K562 (cell line): ENCODE results near the gene DHPS. TPM values are rescaled to one million over a fixed set of nuclear protein-coding genes. Genes with fewer than 3 reads are reported as not detected.

Experiments
- BHLHE40 ChIP-seq: IDR thresholded peaks from 2 replicates; pipeline ENCODE4 v1.6.1; 2011; ENCODE audit warnings: low read length, improper control_type of control experiment
- FOXA1 ChIP-seq: fragments of 450-650 bp; IDR thresholded peaks from 2 replicates; pipeline ENCODE4 v1.6.1; 2016; ENCODE audit warnings: mild to moderate bottlenecking, borderline replicate concordance
- HIVEP1 ChIP-seq: fragments of 250-450 bp; sonication (Bioruptor Pico); IDR thresholded peaks from 2 replicates; pipeline ENCODE4 v1.4.0; 2020; ENCODE audit warnings: mild to moderate bottlenecking
- KDM2B ChIP-seq: fragments of 250-450 bp; sonication (Bioruptor Pico); IDR thresholded peaks from 2 replicates; pipeline ENCODE4 v1.8.0; 2021; ENCODE audit warnings: mild to moderate bottlenecking, moderate library complexity
- SRF ChIP-seq, 2 experiments: fragments of 250-450, 450-650 bp in 1 of 2; sonication (Bioruptor Pico) in 1 of 2; sonication (generic) in 1 of 2; formaldehyde crosslinking; IDR thresholded peaks; 2 replicates each; pipeline versions ENCODE4 v1.5.0 to v1.5.1; 2020 to 2022; ENCODE audit warnings: mild to moderate bottlenecking in 1 of 2, missing genetic modification reagents in 1 of 2
- TAF15 ChIP-seq: fragments of 200-400 bp; formaldehyde crosslinking; IDR thresholded peaks from 2 replicates; pipeline ENCODE4 v1.6.1; 2017; ENCODE audit warnings: mild to moderate bottlenecking, low read depth, low read length, moderate library complexity
- ZNF212 ChIP-seq: fragments of 450-650 bp; formaldehyde crosslinking; IDR thresholded peaks from 2 replicates; pipeline ENCODE4 v1.4.0; 2020; ENCODE audit warnings: mild to moderate bottlenecking
- polyA plus RNA-seq, 8 experiments: library from polyadenylated mRNA; depleted of rRNA in 4 of 8; stranded (reverse) in 5 of 8; unstranded in 3 of 8; fragments of >200 nt; fragmentation: Nextera tagmentation in 2 of 8; fragmentation: Illumina TruSeq in 1 of 8; extraction: Ambion mirVana in 2 of 8; extraction: Trizol in 1 of 8; gene quantifications; 2 replicates each; pipeline versions ENCODE4 v1.2.1 to v1.2.3, GENCODE V29; 2011 to 2014; ENCODE audit warnings: inconsistent platforms in 1 of 8, missing spikeins in 1 of 8
- total RNA-seq, 7 experiments: library from RNA; depleted of rRNA in 6 of 7; stranded (reverse); fragments of >200 nt in 6 of 7; fragmentation: Illumina TruSeq in 2 of 7; extraction: Trizol in 2 of 7; gene quantifications; 2 replicates each; pipeline versions ENCODE4 v1.2.1 to v1.2.3, GENCODE V29; 2011 to 2021; ENCODE audit warnings: low replicate concordance in 1 of 7
- TF ChIP-seq, protein P1 (sequence below): fragments of 200-600 bp; sonication (generic); IDR thresholded peaks from one replicate; pipeline ENCODE4 v1.6.1; 2012; ENCODE audit warnings: mild to moderate bottlenecking, low read depth, low read length, inconsistent platforms
- TF ChIP-seq, protein P2 (sequence below): fragments of 450-650 bp; IDR thresholded peaks from 2 replicates; pipeline ENCODE4 v1.7.1; 2018; ENCODE audit warnings: mild to moderate bottlenecking, low read depth; ENCODE audit not compliant: partially characterized antibody

DHPS gene
- total and polyA plus RNA-seq, 9 of the 15 experiments (the other 6 are each of a cell fraction or from before 2014, with no cell fraction given) = 47.1 to 110 (median 79.9) TPM

- TF ChIP-seq BHLHE40 = peak; percentile 85; the same call in 1 of the 2 replicates
- TF ChIP-seq FOXA1 = no peak
- no peak for TF ChIP-seq TAF15
- TF ChIP-seq ZNF212 (CRISPR knock-in tag) = no peak
- TF ChIP-seq, protein P1, sequence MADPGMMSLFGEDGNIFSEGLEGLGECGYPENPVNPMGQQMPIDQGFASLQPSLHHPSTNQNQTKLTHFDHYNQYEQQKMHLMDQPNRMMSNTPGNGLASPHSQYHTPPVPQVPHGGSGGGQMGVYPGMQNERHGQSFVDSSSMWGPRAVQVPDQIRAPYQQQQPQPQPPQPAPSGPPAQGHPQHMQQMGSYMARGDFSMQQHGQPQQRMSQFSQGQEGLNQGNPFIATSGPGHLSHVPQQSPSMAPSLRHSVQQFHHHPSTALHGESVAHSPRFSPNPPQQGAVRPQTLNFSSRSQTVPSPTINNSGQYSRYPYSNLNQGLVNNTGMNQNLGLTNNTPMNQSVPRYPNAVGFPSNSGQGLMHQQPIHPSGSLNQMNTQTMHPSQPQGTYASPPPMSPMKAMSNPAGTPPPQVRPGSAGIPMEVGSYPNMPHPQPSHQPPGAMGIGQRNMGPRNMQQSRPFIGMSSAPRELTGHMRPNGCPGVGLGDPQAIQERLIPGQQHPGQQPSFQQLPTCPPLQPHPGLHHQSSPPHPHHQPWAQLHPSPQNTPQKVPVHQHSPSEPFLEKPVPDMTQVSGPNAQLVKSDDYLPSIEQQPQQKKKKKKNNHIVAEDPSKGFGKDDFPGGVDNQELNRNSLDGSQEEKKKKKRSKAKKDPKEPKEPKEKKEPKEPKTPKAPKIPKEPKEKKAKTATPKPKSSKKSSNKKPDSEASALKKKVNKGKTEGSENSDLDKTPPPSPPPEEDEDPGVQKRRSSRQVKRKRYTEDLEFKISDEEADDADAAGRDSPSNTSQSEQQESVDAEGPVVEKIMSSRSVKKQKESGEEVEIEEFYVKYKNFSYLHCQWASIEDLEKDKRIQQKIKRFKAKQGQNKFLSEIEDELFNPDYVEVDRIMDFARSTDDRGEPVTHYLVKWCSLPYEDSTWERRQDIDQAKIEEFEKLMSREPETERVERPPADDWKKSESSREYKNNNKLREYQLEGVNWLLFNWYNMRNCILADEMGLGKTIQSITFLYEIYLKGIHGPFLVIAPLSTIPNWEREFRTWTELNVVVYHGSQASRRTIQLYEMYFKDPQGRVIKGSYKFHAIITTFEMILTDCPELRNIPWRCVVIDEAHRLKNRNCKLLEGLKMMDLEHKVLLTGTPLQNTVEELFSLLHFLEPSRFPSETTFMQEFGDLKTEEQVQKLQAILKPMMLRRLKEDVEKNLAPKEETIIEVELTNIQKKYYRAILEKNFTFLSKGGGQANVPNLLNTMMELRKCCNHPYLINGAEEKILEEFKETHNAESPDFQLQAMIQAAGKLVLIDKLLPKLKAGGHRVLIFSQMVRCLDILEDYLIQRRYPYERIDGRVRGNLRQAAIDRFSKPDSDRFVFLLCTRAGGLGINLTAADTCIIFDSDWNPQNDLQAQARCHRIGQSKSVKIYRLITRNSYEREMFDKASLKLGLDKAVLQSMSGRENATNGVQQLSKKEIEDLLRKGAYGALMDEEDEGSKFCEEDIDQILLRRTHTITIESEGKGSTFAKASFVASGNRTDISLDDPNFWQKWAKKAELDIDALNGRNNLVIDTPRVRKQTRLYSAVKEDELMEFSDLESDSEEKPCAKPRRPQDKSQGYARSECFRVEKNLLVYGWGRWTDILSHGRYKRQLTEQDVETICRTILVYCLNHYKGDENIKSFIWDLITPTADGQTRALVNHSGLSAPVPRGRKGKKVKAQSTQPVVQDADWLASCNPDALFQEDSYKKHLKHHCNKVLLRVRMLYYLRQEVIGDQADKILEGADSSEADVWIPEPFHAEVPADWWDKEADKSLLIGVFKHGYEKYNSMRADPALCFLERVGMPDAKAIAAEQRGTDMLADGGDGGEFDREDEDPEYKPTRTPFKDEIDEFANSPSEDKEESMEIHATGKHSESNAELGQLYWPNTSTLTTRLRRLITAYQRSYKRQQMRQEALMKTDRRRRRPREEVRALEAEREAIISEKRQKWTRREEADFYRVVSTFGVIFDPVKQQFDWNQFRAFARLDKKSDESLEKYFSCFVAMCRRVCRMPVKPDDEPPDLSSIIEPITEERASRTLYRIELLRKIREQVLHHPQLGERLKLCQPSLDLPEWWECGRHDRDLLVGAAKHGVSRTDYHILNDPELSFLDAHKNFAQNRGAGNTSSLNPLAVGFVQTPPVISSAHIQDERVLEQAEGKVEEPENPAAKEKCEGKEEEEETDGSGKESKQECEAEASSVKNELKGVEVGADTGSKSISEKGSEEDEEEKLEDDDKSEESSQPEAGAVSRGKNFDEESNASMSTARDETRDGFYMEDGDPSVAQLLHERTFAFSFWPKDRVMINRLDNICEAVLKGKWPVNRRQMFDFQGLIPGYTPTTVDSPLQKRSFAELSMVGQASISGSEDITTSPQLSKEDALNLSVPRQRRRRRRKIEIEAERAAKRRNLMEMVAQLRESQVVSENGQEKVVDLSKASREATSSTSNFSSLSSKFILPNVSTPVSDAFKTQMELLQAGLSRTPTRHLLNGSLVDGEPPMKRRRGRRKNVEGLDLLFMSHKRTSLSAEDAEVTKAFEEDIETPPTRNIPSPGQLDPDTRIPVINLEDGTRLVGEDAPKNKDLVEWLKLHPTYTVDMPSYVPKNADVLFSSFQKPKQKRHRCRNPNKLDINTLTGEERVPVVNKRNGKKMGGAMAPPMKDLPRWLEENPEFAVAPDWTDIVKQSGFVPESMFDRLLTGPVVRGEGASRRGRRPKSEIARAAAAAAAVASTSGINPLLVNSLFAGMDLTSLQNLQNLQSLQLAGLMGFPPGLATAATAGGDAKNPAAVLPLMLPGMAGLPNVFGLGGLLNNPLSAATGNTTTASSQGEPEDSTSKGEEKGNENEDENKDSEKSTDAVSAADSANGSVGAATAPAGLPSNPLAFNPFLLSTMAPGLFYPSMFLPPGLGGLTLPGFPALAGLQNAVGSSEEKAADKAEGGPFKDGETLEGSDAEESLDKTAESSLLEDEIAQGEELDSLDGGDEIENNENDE = no peak
- TF ChIP-seq HIVEP1 (CRISPR knock-in tag) = no peak
- TF ChIP-seq, protein P2, sequence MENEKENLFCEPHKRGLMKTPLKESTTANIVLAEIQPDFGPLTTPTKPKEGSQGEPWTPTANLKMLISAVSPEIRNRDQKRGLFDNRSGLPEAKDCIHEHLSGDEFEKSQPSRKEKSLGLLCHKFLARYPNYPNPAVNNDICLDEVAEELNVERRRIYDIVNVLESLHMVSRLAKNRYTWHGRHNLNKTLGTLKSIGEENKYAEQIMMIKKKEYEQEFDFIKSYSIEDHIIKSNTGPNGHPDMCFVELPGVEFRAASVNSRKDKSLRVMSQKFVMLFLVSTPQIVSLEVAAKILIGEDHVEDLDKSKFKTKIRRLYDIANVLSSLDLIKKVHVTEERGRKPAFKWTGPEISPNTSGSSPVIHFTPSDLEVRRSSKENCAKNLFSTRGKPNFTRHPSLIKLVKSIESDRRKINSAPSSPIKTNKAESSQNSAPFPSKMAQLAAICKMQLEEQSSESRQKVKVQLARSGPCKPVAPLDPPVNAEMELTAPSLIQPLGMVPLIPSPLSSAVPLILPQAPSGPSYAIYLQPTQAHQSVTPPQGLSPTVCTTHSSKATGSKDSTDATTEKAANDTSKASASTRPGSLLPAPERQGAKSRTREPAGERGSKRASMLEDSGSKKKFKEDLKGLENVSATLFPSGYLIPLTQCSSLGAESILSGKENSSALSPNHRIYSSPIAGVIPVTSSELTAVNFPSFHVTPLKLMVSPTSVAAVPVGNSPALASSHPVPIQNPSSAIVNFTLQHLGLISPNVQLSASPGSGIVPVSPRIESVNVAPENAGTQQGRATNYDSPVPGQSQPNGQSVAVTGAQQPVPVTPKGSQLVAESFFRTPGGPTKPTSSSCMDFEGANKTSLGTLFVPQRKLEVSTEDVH = peak; percentile 85
- TF ChIP-seq SRF (CRISPR knock-in tag; IDR thresholded peaks at IDR 0.05) = peak; percentile 34 to 93; a peak in 2 of 4 replicates
- TF ChIP-seq KDM2B (CRISPR knock-in tag) = 0 out of 2 replicates have a peak, but pooled peaks have one; percentile 28
These were observed at the start of gene DHPS (continued) for GRCh38 chr19:12681074-12681987.
